OCI-LY7 (cell line): ENCODE results near the gene METTL4.

ENCODE experiments used
- CTCF ChIP-seq: fragments of 200-600 bp; sonication (generic); conservative IDR thresholded peaks from 2 replicates; pipeline ENCODE4 v1.5.1; 2014; ENCODE audit warnings: mild to moderate bottlenecking, antibody characterized with exemption, low read length, moderate library complexity, mixed read lengths
- EZH2phosphoT487 ChIP-seq: fragments of 200-600 bp; sonication (generic); IDR thresholded peaks from 2 replicates; pipeline ENCODE4 v1.6.1; 2018; ENCODE audit warnings: low read depth, borderline replicate concordance, mild to moderate bottlenecking, mixed run types, antibody characterized with exemption, low read length, moderate library complexity, mixed read lengths

GRCh38 chr18:2554696-2555095 is 16.6 kb downstream of the METTL4 start:
- no peak for TF ChIP-seq EZH2phosphoT487
- TF ChIP-seq CTCF, result no peak
